Suprapubic skin (tissue), 4 donors: ENCODE measurements around the gene CLCA4. TPM values are rescaled to one million over a fixed set of nuclear protein-coding genes. Genes with fewer than 3 reads are reported as not detected.
A peak's percentile ranks its signal among the peaks of the same experiment; 100 is the strongest.
"Not testable (repeated sequence)": the region's sequence is repeated elsewhere in the genome, so short reads cannot be mapped to it uniquely, and the experiment has no call there.

Source experiments
- DNase-seq, 2 donors: peaks; one replicate each; pipeline ENCODE4 v3.0.0-alpha.2; 2019; ENCODE audit warnings: low spot score in 2 of 2
- H3K27ac ChIP-seq: fragments of 200-600 bp; sonication (generic); one replicate; pipeline ENCODE4 v1.5.1; 2019
- H3K27me3 ChIP-seq: fragments of 200-600 bp; sonication (generic); one replicate; pipeline ENCODE4 v1.5.1; 2019
- H3K36me3 ChIP-seq: fragments of 200-600 bp; sonication (generic); one replicate; pipeline ENCODE4 v1.5.1; 2019
- H3K4me1 ChIP-seq: fragments of 200-600 bp; sonication (generic); one replicate; pipeline ENCODE4 v1.5.1; 2019
- H3K4me3 ChIP-seq: fragments of 200-600 bp; sonication (generic); one replicate; pipeline ENCODE4 v1.5.1; 2019; ENCODE audit warnings: mild to moderate bottlenecking
- H3K9me3 ChIP-seq: fragments of 200-600 bp; sonication (generic); one replicate; pipeline ENCODE4 v1.5.1; 2019
- EP300 ChIP-seq: sonication (generic); formaldehyde crosslinking; IDR thresholded peaks from one replicate; pipeline ENCODE4 v1.6.1; 2017; ENCODE audit warnings: antibody characterized with exemption
- POLR2A ChIP-seq, 2 donors: fragments of 450-650 bp; IDR thresholded peaks; one replicate each; pipeline ENCODE4 v1.6.1; 2017; ENCODE audit warnings: antibody characterized with exemption in 2 of 2, mild to moderate bottlenecking in 2 of 2, moderate library complexity in 2 of 2
- POLR2AphosphoS5 ChIP-seq, 3 donors: sonication (generic); formaldehyde crosslinking; IDR thresholded peaks; one replicate each; pipeline ENCODE4 v1.6.1; 2017; ENCODE audit warnings: antibody characterized with exemption in 3 of 3
- WGBS: methylation state at CpG from one replicate; pipeline ENCODE4 v1.1.5; 2018; 5-methylcytosine and 5-hydroxymethylcytosine counted together
- total RNA-seq, 4 donors: library from RNA; depleted of rRNA; stranded (reverse); fragments of >200 nt; gene quantifications; one replicate each; pipeline ENCODE4 v1.1.0, GENCODE V29; 2016
- TF ChIP-seq, protein P1 (sequence below), 2 donors: fragments of 200-600 bp in 1 of 2; fragments of 450-650 bp in 1 of 2; sonication (generic) in 1 of 2; IDR thresholded peaks; one replicate each; pipeline ENCODE4 v1.5.1; 2016 to 2019; ENCODE audit warnings: antibody characterized with exemption in 2 of 2, mild to moderate bottlenecking in 1 of 2, moderate library complexity in 1 of 2

The CLCA4 gene
- total RNA-seq, 4 donors from 2014 or later, result 1.4 to 2.3 (median 1.6) TPM

DNA sequence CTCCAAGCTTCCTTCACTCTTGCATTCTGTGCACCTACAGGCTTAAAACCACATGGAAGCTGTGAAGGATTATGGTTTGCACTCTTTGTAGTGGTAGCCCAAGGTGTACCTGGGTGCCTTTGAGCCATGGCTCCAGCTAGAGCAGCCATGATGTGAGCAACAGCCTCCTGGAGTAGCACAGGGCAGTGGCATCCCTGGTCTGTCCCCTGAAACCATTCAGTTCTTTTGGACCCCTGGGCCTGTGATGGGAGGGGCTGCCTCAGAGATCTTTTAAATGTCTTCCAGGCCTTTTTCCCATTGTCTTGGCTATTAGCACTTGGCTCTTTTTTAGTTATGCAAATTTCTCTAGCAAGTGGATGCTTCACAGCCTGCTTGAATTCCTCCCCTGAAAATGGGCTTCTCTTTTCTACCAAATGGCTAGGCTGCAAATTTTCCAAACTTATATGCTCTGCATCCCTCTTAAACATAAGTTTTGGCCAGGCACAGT lies 47.4 kb downstream of the CLCA4 start:
- Histone ChIP-seq H3K4me1 (peaks cover 6% of the 10 kb centered on the region), H3K4me3 (no peak overlapping the region), H3K27me3 (no peaks in the 10 kb centered on the region), H3K9me3 (no peaks in the 10 kb centered on the region), H3K27ac (no peak overlapping the region), H3K36me3 (no peaks in the 10 kb centered on the region)
- no peak for DNase-seq
- TF ChIP-seq POLR2AphosphoS5 (IDR thresholded peaks at IDR 0.05) (no peak), EP300 (no peak), POLR2A (IDR thresholded peaks at IDR 0.05) (no peak)
- TF ChIP-seq, protein P1, sequence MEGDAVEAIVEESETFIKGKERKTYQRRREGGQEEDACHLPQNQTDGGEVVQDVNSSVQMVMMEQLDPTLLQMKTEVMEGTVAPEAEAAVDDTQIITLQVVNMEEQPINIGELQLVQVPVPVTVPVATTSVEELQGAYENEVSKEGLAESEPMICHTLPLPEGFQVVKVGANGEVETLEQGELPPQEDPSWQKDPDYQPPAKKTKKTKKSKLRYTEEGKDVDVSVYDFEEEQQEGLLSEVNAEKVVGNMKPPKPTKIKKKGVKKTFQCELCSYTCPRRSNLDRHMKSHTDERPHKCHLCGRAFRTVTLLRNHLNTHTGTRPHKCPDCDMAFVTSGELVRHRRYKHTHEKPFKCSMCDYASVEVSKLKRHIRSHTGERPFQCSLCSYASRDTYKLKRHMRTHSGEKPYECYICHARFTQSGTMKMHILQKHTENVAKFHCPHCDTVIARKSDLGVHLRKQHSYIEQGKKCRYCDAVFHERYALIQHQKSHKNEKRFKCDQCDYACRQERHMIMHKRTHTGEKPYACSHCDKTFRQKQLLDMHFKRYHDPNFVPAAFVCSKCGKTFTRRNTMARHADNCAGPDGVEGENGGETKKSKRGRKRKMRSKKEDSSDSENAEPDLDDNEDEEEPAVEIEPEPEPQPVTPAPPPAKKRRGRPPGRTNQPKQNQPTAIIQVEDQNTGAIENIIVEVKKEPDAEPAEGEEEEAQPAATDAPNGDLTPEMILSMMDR (IDR thresholded peaks at IDR 0.05), result no peak

DNA sequence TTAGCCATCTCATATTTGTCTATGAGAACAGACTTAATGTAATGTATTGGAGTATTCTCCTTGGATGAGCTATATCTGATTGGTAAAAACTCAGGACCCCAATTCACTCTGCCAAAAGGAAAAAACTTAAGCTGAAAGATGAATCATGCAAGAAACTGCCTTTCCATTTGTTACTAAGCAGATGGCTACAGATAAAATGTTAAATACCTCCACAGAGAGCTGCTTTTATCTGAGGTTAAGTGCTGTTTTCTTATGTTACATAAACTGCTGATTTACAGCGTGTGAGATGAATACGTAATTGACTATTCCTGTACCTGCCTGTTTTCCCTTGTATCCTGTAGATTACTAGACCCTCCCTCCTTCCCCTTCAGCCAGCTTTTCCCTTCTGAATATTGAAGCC lies 49.3 kb downstream of the CLCA4 start:
- Histone ChIP-seq H3K9me3 (no peaks in the 10 kb centered on the region), H3K4me3 (no peak overlapping the region), H3K27ac (no peak overlapping the region), H3K27me3 (no peaks in the 10 kb centered on the region), H3K4me1 (peaks cover 6% of the 10 kb centered on the region), H3K36me3 (no peaks in the 10 kb centered on the region)
- WGBS, result 11% methylated on average over 2 of the region's 2 CpGs
- no peak for DNase-seq
- TF ChIP-seq POLR2AphosphoS5 (IDR thresholded peaks at IDR 0.05), result no peak
- no peak for TF ChIP-seq POLR2A (IDR thresholded peaks at IDR 0.05)
- no peak for TF ChIP-seq EP300
- TF ChIP-seq, protein P1 (IDR thresholded peaks at IDR 0.05), result no peak

DNA sequence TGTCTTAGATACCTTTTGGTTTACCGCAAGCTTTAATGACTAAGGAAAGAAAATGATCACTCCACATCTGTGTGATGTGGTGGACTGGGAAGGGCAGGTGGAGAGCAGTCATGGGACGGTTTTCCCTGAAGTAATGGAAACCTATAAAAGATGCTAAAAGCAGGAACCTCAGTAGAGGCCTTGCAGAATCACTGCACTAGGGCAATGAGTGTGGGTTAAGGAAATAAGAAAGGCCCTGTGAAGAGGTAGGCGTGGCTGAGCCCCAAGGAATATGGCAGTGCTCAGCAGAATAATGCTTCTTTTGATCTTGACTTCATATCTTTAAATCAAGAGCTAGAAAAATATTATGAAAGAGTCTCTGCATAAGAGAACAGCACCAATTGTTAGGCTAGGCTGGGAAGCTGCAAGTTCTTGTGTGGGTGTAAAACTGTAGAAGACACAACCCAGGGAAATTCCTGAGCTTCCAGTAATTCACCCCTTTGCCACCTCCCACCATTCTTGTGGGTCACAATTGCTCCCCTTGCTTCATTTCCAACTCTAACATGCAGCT lies 49.9 kb downstream of the CLCA4 start:
- Histone ChIP-seq H3K4me3 (no peak overlapping the region), H3K27ac (peak overlapping the region; percentile 27), H3K36me3 (no peaks in the 10 kb centered on the region), H3K9me3 (no peaks in the 10 kb centered on the region), H3K27me3 (no peaks in the 10 kb centered on the region), H3K4me1 (peaks cover 6% of the 10 kb centered on the region)
- 49% methylated on average over 3 of the region's 3 CpGs for WGBS
- DNase-seq, result no peak
- TF ChIP-seq, protein P1 (IDR thresholded peaks at IDR 0.05), result no peak
- TF ChIP-seq EP300, result no peak
- no peak for TF ChIP-seq POLR2A (IDR thresholded peaks at IDR 0.05)
- no peak for TF ChIP-seq POLR2AphosphoS5 (IDR thresholded peaks at IDR 0.05)

DNA sequence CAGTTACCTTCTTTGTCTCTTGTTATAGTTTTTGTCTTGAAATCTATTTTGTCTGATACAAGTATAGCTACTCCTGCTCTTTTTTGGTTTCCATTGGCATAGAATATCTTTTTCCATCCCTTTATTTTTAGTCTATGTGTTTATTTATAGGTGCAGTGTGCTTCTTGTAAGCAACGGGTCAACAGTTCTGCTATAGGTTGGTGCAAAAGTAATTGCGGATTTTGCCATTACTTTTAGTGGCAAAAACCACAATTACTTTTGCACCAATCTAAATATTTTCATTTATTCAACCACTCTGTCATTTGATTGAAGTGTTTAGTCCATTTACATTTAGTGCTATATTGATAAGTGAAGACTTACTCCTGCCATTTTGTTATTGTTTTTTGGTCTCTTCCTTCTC lies 59.2 kb downstream of the CLCA4 start:
- H3K4me3 ChIP-seq, DNase-seq, H3K27ac ChIP-seq, H3K9me3 ChIP-seq, H3K36me3 ChIP-seq, H3K4me1 ChIP-seq, H3K27me3 ChIP-seq: not testable (repeated sequence)
- whole genome bisulfite sequencing, result 95% methylated on average over 2 of the region's 2 CpGs

DNA sequence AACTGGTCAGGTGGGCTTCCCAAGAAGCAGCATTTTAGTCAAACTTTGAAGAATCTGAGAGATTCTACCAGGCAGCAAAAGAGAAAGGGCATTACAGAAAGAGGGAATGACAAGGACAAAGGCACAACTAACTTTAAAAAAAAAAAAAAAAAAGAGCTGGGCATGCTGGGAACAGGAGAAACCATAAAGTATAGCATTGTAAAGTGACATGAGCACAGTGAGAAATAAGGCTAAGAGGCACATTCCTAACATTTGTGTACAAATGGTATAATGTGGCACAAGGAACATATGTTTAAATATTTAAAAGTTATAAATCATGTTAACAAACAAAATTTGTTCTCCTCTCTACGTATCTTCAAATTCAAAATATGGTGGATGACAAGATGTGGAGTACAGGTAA lies 69.6 kb downstream of the CLCA4 start:
- TF ChIP-seq EP300, result no peak
- TF ChIP-seq POLR2A (IDR thresholded peaks at IDR 0.05), result no peak
- TF ChIP-seq POLR2AphosphoS5 (IDR thresholded peaks at IDR 0.05), result no peak
- TF ChIP-seq, protein P1 (IDR thresholded peaks at IDR 0.05), result no peak
- Histone ChIP-seq H3K4me3 (no peak overlapping the region), H3K4me1 (no peaks in the 10 kb centered on the region), H3K9me3 (peaks cover 4% of the 10 kb centered on the region), H3K27me3 (no peaks in the 10 kb centered on the region), H3K36me3 (no peaks in the 10 kb centered on the region), H3K27ac (no peak overlapping the region)
- DNase-seq, result no peak
- WGBS, result 57% methylated on average over 1 of the region's 1 CpG

DNA sequence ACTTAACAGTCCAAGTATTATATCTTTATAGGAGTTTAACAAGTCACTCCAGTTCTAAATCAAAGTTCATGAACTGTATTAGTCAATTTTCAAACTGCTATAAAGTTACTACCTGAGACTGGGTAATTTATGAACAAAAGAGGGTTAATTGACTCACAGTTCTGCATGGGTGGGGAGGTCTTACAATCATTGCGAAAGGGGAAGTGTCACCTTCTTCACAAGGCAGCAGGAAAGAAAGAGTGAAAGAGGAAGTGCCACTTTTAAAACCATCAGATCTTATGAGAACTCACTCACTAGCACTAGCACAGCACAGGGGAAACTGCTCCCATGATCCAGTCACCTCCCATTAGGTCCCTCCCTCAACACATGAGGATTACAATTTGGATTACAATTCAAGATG lies 70.0 kb downstream of the CLCA4 start:
- no peaks in the 10 kb centered on the region for H3K27me3 ChIP-seq
- no peaks in the 10 kb centered on the region for H3K36me3 ChIP-seq
- H3K27ac ChIP-seq, result no peak overlapping the region
- no peak for DNase-seq
- TF ChIP-seq EP300 (no peak), POLR2A (IDR thresholded peaks at IDR 0.05) (no peak), POLR2AphosphoS5 (IDR thresholded peaks at IDR 0.05) (no peak)
- TF ChIP-seq, protein P1 (IDR thresholded peaks at IDR 0.05), result no peak
- 36% methylated on average over 1 of the region's 1 CpG for WGBS
- H3K9me3 ChIP-seq, result peaks cover 4% of the 10 kb centered on the region
- H3K4me1 ChIP-seq, result no peaks in the 10 kb centered on the region
- no peak overlapping the region for H3K4me3 ChIP-seq
